Suprapubic skin (tissue), 3 donors: ENCODE measurements around the gene FANCG.

Experiments
- EP300 ChIP-seq: sonication (generic); formaldehyde crosslinking; IDR thresholded peaks from one replicate; pipeline ENCODE4 v1.6.1; 2017; ENCODE audit warnings: antibody characterized with exemption
- POLR2A ChIP-seq, 2 donors: fragments of 450-650 bp; IDR thresholded peaks; one replicate each; pipeline ENCODE4 v1.6.1; 2017; ENCODE audit warnings: antibody characterized with exemption in 2 of 2, mild to moderate bottlenecking in 2 of 2, moderate library complexity in 2 of 2
- TF ChIP-seq, protein P1 (sequence below), 2 donors: fragments of 200-600 bp in 1 of 2; fragments of 450-650 bp in 1 of 2; sonication (generic) in 1 of 2; IDR thresholded peaks; one replicate each; pipeline ENCODE4 v1.5.1; 2016 to 2019; ENCODE audit warnings: antibody characterized with exemption in 2 of 2, mild to moderate bottlenecking in 1 of 2, moderate library complexity in 1 of 2

DNA sequence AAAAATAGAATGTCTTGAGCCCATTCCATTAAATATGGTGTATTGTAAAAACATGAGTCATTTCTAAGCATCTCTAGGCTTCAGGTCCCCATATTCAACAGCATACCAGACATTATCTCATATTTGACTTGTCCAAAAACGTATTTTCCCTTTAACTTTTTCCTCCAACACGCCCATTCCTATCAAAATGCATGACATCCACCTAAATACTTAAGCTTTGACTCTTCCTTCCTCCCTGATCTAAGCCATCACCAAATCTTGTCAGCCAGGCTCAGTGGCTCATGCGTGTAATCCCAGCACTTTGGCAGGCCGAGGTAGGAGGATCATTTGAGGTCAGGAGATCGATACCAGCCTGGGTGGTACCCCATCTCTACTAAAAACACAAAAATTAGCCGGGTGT is 31.2 kb downstream of the FANCG start:
- TF ChIP-seq, protein P1, sequence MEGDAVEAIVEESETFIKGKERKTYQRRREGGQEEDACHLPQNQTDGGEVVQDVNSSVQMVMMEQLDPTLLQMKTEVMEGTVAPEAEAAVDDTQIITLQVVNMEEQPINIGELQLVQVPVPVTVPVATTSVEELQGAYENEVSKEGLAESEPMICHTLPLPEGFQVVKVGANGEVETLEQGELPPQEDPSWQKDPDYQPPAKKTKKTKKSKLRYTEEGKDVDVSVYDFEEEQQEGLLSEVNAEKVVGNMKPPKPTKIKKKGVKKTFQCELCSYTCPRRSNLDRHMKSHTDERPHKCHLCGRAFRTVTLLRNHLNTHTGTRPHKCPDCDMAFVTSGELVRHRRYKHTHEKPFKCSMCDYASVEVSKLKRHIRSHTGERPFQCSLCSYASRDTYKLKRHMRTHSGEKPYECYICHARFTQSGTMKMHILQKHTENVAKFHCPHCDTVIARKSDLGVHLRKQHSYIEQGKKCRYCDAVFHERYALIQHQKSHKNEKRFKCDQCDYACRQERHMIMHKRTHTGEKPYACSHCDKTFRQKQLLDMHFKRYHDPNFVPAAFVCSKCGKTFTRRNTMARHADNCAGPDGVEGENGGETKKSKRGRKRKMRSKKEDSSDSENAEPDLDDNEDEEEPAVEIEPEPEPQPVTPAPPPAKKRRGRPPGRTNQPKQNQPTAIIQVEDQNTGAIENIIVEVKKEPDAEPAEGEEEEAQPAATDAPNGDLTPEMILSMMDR (IDR thresholded peaks at IDR 0.05): no peak
- TF ChIP-seq POLR2A (IDR thresholded peaks at IDR 0.05) (no peak), EP300 (no peak)
